Activated T-helper 2 cell treated with anti-CD3 and anti-CD28 coated beads, Interferon-gamma antibody, Interleukin-2, Interleukin-4, amounts not matched to agents 10 μg/mL and 5 μg/mL and 100 μg/mL, durations not matched to agents 14 hours and 24 hours and 36 hours (primary cell): ENCODE measurements around the gene CGNL1. TPM values are rescaled to one million over a fixed set of nuclear protein-coding genes. Genes with fewer than 3 reads are reported as not detected.

Experiments used
- DNase-seq: peaks from one replicate; pipeline ENCODE4 v3.0.0; 2021; ENCODE audit warnings: low spot score
- H3K27ac Mint-ChIP-seq: one replicate; pipeline ENCODE4 v1.8.0; 2021; ENCODE audit warnings: mixed read lengths
- H3K27me3 Mint-ChIP-seq: one replicate; pipeline ENCODE4 v1.8.0; 2021; ENCODE audit warnings: low read depth, mixed read lengths
- H3K36me3 Mint-ChIP-seq: one replicate; pipeline ENCODE4 v1.8.0; 2021; ENCODE audit warnings: low read depth, mixed read lengths
- H3K4me1 Mint-ChIP-seq: one replicate; pipeline ENCODE4 v1.8.0; 2021; ENCODE audit warnings: low read depth, mixed read lengths
- H3K4me3 Mint-ChIP-seq: one replicate; pipeline ENCODE4 v1.8.0; 2021; ENCODE audit warnings: low read depth, mild to moderate bottlenecking, moderate library complexity, mixed read lengths
- H3K9me3 Mint-ChIP-seq: one replicate; pipeline ENCODE4 v1.8.0; 2021; ENCODE audit warnings: mixed read lengths
- intact Hi-C: fragments of 100-400 bp; cut with micrococcal nuclease; formaldehyde crosslinking; loops from one replicate; pipeline ENCODE4 v1.15.1; 2023
- total RNA-seq: library from RNA; stranded (reverse); gene quantifications from 2 replicates; pipeline ENCODE4 v1.2.3, GENCODE V29; 2022

CGNL1 gene
- total RNA-seq, 1 donor from 2014 or later, result not detected

DNA sequence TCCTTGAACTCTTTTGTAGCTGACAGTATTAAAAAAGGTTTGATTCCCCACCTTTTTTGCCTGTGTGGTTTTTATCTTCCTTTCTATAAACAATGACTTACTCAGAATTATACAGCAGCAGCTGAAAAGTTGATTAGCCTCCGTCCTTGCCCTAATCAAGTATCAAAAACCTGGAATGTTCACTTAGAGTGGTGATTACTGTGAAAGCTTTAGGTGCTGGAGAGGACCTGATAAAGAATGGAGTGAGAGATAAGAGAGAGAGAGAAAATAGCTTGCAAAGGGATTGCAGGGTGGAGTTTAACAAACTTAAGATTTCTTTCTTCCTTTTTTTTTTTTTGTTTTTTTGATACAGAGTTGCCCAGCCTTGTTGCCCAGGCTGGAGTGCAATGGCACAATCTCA lies 6.7 kb downstream of the CGNL1 start:
- H3K36me3 Mint-ChIP-seq, result no peaks in the 10 kb centered on the region
- peaks cover 16% of the 10 kb centered on the region for H3K27me3 Mint-ChIP-seq
- intact Hi-C loops, result no loop called here
- no peaks in the 10 kb centered on the region for H3K4me1 Mint-ChIP-seq
- H3K4me3 Mint-ChIP-seq, result no peak overlapping the region
- H3K9me3 Mint-ChIP-seq, result no peaks in the 10 kb centered on the region
- no peak for DNase-seq
- H3K27ac Mint-ChIP-seq, result no peak overlapping the region

DNA sequence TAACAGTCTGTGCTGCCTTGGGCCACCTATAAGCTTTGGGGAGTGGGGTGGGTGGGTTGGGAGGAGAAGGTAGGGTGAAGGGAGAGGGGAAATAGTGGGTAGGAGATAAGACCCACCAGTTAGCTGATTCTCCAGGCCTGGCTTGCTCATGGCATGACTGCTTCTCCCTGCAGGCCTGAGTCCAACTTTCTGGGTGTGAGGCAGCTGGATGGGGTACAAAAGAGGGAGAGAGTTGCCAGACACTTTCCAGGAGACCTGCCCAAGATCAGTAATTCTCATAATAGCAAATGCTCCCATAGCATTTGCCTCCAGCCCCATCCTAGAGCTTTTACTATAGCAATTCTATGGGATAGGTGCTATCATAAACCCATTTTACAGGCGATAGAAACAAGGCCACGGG lies 7.7 kb downstream of the CGNL1 start:
- DNase-seq, result no peak
- H3K9me3 Mint-ChIP-seq, result no peaks in the 10 kb centered on the region
- H3K27me3 Mint-ChIP-seq, result peaks cover 10% of the 10 kb centered on the region
- H3K4me1 Mint-ChIP-seq, result no peaks in the 10 kb centered on the region
- H3K36me3 Mint-ChIP-seq, result no peaks in the 10 kb centered on the region
- H3K27ac Mint-ChIP-seq, result no peak overlapping the region
- H3K4me3 Mint-ChIP-seq, result no peak overlapping the region
- intact Hi-C loops, result no loop called here

DNA sequence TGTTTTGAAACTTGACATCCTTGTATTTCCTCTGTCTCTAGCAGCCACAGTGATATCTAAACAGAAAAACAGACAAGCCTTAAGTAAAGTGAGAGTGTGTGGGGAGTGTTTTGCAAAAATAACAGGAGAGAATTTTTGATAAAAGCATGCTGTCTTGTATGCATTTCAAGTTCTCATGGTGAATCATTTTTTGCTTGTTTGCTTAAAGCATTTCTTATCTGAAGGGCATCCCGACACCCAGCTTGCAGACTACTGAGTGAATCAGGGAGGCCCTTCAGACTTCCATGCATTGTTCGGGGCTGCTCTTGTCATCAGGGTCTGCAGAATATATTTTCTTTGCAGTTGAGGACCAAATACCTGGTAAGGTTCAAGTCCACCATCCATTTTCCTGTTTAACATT lies 8.5 kb downstream of the CGNL1 start:
- no peaks in the 10 kb centered on the region for H3K9me3 Mint-ChIP-seq
- H3K36me3 Mint-ChIP-seq, result no peaks in the 10 kb centered on the region
- no peak overlapping the region for H3K27ac Mint-ChIP-seq
- intact Hi-C loops, result no loop called here
- DNase-seq, result no peak
- H3K4me3 Mint-ChIP-seq, result no peak overlapping the region
- H3K4me1 Mint-ChIP-seq, result no peaks in the 10 kb centered on the region
- peaks cover 3% of the 10 kb centered on the region for H3K27me3 Mint-ChIP-seq

DNA sequence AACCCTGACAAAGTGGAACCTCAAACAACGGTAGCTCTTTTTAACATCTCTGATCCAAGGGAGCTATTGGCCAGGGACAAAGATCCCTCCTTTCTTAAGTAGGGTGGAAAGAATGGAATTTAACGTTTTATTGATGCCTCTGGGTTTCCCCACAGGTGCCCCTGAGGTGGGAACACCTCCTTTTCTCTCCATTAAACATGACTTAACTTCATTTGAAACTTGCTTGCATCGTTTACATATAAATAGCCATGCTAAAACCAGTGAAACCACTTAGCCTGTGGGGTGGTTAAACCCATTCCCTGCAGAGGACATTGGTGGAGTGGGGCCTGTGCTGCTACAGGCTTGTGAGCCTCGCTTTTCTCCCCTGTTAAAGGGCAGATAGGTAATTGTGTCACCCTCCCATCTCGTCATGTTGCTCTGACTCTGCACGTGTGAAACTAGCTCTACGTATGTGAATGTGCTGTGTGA lies 9.7 kb downstream of the CGNL1 start:
- DNase-seq, result no peak
- H3K4me3 Mint-ChIP-seq, result no peak overlapping the region
- no peaks in the 10 kb centered on the region for H3K4me1 Mint-ChIP-seq
- peaks cover 3% of the 10 kb centered on the region for H3K27me3 Mint-ChIP-seq
- no peaks in the 10 kb centered on the region for H3K36me3 Mint-ChIP-seq
- H3K9me3 Mint-ChIP-seq, result no peaks in the 10 kb centered on the region
- intact Hi-C loops, result no loop called here
- no peak overlapping the region for H3K27ac Mint-ChIP-seq

DNA sequence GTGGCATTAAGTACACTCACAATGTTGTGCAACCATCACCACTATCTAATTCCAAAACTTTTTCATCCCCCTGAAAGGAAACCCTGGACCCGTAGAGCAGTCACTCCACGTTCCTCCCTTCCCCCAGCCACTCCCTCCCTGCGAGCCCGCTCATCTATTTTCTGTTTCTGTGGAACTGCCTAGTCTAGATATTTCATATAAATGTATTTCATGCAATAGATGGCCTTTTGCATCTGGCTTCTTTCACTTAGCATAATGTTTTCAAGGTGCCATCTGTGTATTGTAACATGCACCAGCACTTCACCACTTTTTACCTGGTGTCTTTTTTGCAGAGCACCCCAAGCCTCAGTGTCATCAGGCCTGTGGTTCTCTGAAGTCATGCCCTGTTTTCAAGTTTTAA lies 10.7 kb downstream of the CGNL1 start:
- no peaks in the 10 kb centered on the region for H3K36me3 Mint-ChIP-seq
- no peak overlapping the region for H3K27ac Mint-ChIP-seq
- H3K4me3 Mint-ChIP-seq, result no peak overlapping the region
- H3K4me1 Mint-ChIP-seq, result no peaks in the 10 kb centered on the region
- H3K27me3 Mint-ChIP-seq, result peaks cover 4% of the 10 kb centered on the region
- H3K9me3 Mint-ChIP-seq, result no peaks in the 10 kb centered on the region
- DNase-seq, result no peak
- intact Hi-C loops, result no loop called here

DNA sequence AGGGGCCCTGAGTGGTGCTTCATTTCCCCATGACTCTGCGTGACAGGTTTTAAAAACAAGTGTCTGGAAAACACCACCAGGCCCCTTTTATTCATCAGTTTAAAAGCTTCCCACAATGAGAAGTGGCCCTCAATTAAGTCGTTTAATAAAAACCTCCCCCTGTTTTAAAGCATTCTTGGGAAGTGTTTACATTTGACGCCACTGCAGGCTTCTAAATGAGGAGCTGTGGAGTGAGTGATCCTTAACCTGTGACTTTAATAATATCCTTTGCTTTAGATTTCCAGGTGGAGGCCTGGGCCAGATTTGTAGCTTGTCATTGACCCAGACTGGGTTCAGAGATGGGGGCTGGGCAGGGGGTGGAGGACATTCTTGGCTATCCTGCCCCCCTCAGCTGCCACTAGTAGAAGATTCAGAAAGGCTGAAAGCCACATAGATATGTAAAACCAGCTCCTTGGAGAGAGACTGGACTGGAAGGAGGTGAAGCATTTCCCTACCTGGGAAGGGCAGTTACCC lies 11.3 kb downstream of the CGNL1 start:
- Mint-ChIP-seq H3K36me3 (no peaks in the 10 kb centered on the region), H3K27me3 (peaks cover 8% of the 10 kb centered on the region), H3K27ac (no peak overlapping the region), H3K4me3 (no peak overlapping the region), H3K9me3 (no peaks in the 10 kb centered on the region), H3K4me1 (no peaks in the 10 kb centered on the region)
- no peak for DNase-seq
- intact Hi-C loops, result no loop called here

DNA sequence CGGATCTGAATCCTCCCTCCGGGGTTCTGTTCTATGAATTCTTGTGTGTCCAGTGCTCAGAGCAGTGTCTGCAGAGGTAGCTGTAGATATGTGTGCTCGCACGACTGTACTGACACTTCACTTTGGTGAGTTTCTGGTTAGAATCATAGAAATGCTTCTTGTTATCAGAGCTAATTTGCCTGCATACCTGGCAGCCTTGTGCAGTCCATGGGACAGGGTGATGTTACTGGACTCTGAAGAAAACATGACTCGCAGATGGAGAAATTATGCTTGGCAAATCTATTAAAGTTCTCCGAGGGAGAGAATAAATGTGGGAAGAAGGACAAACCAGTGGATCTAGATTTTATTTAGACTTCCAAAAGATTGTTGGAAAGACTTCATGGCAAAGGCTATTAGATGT lies 12.2 kb downstream of the CGNL1 start:
- Mint-ChIP-seq H3K27me3 (peaks cover 9% of the 10 kb centered on the region), H3K9me3 (no peaks in the 10 kb centered on the region), H3K27ac (no peak overlapping the region), H3K4me1 (no peaks in the 10 kb centered on the region), H3K36me3 (no peaks in the 10 kb centered on the region), H3K4me3 (no peak overlapping the region)
- intact Hi-C loops, result no loop called here
- no peak for DNase-seq

DNA sequence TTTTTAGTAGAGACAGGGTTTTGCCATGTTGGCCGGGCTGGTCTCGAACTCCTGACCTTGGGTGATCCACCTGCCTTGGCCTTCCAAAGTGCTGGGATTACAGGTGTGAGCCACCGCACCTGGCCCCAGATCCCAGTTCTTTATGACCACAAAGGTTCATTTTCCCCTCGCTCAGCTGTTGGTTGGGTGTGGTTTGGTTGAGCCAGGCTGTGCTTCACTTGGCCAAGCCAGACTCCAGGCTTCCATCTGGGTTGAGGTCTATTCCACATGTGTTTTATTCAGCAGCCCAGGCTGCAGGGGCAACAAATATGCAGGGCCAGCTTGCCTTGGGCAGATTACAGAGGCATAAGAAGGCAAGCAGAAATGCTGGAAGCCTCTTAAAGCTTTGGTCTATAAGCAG lies 13.7 kb downstream of the CGNL1 start:
- DNase-seq, result no peak
- Mint-ChIP-seq H3K27me3 (peaks cover 7% of the 10 kb centered on the region), H3K4me3 (no peak overlapping the region), H3K4me1 (no peaks in the 10 kb centered on the region), H3K36me3 (no peaks in the 10 kb centered on the region), H3K27ac (no peak overlapping the region), H3K9me3 (no peaks in the 10 kb centered on the region)
- intact Hi-C loops, result no loop called here

DNA sequence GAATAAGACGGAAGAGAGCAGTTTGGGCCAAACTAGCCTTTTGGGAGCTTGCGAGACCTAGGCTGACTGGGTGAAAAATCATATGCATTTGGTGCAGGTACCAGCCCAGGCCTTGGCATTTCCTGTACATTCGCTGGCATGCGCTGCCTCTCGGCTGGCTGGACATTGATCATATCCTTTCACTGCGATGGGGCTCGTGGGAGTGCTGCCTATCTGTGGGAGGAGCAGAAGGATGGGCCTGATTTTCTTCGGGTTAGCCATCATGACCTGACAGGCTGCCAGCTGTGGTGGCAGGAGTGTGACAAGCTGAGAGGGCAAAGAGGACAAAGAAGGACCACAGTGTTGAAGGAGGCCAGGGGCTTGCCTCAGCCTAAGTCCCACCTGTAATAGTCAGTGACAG lies 14.3 kb downstream of the CGNL1 start:
- Mint-ChIP-seq H3K27me3 (peaks cover 7% of the 10 kb centered on the region), H3K4me3 (no peak overlapping the region), H3K4me1 (no peaks in the 10 kb centered on the region), H3K36me3 (no peaks in the 10 kb centered on the region), H3K27ac (no peak overlapping the region), H3K9me3 (no peaks in the 10 kb centered on the region)
- no peak for DNase-seq
- intact Hi-C loops, result no loop called here

DNA sequence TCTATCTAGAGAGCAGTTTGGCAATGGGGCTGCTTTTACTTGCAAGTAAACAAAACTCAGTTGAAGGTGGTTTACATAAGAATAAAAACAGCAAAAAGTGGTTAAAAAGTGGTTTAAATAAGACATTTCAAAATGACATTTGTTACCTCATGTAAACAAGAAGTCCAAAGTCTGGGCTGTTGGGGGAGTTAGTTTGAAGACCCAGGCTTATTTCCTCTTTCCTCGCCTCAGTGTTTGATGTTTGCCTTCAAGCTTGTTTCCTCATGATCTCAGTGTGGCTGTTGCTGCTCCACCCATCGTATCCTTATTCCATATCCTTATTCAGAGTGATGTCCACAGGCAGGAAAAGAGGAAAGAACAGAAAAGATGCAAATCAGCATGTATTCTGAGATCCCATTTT lies 15.2 kb downstream of the CGNL1 start:
- no peak overlapping the region for H3K4me3 Mint-ChIP-seq
- H3K27me3 Mint-ChIP-seq, result peaks cover 7% of the 10 kb centered on the region
- H3K27ac Mint-ChIP-seq, result no peak overlapping the region
- intact Hi-C loops, result no loop called here
- DNase-seq, result no peak
- H3K9me3 Mint-ChIP-seq, result no peaks in the 10 kb centered on the region
- no peaks in the 10 kb centered on the region for H3K36me3 Mint-ChIP-seq
- no peaks in the 10 kb centered on the region for H3K4me1 Mint-ChIP-seq

DNA sequence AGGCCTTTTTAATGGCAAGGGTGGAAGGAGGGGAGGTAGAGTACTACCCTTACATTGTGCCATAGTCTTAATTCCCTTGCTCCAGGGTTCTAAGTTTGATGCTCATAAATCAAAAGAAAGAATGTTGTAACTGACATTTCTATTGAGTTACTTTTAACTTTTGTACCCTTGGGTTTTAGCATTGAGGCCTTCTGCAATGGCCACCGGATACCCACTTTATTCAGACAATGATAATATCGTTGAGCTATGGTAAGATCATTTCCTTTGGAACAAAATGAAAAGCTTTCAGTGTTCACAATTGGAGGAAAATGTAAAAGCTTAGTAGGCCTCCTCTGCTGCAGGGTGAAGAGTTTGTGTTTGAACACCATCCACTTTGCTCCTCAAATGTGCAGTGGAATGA lies 16.8 kb downstream of the CGNL1 start:
- Mint-ChIP-seq H3K36me3 (no peaks in the 10 kb centered on the region), H3K9me3 (no peaks in the 10 kb centered on the region), H3K4me3 (no peak overlapping the region), H3K4me1 (no peaks in the 10 kb centered on the region), H3K27me3 (peaks cover 8% of the 10 kb centered on the region), H3K27ac (no peak overlapping the region)
- DNase-seq, result no peak
- intact Hi-C loops, result no loop called here

DNA sequence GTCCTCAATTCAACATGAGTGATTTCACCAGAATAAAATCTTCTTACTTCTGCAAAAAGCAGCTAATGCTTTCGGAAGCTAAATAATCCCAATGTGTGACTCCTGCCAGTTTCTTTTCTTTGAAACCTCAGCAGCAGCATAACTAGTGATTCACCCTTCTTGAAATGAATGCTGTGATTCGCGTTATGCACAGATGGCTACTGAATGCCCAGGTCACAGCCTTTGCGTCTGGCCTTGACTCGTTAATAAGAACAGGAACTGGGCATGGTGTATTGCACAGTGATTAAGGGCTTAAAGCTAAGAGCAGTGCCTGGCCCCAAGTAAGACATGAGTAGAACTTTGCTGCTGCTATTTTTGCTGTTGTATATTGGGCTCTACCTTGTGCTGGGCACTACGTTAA lies 19.0 kb downstream of the CGNL1 start:
- no peaks in the 10 kb centered on the region for H3K9me3 Mint-ChIP-seq
- DNase-seq, result no peak
- H3K27ac Mint-ChIP-seq, result no peak overlapping the region
- intact Hi-C loops, result no loop called here
- H3K36me3 Mint-ChIP-seq, result no peaks in the 10 kb centered on the region
- H3K4me1 Mint-ChIP-seq, result no peaks in the 10 kb centered on the region
- H3K27me3 Mint-ChIP-seq, result peaks cover 11% of the 10 kb centered on the region
- no peak overlapping the region for H3K4me3 Mint-ChIP-seq

DNA sequence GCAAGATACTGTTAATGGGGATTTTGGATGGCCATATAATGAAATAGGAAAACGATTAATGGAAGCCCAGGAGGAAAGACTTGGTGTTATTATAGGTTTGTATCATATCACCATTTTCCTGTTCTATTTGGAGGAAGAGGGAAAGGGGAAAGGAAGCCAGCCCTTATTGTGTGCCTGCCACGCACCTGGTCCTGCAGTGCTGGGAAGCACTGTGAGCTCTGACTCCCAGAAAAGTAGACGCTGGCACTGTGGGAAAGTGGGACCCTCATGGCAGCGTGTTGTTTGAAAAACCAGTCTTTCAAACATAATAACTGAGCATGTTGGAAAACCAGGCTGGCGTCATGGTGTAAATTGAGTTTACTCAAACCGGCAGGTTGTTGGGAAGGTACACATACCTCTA lies 22.0 kb downstream of the CGNL1 start:
- peaks cover 3% of the 10 kb centered on the region for H3K27me3 Mint-ChIP-seq
- H3K36me3 Mint-ChIP-seq, result no peaks in the 10 kb centered on the region
- H3K4me1 Mint-ChIP-seq, result no peaks in the 10 kb centered on the region
- intact Hi-C loops, result no loop called here
- H3K27ac Mint-ChIP-seq, result no peak overlapping the region
- no peak for DNase-seq
- H3K4me3 Mint-ChIP-seq, result no peak overlapping the region
- H3K9me3 Mint-ChIP-seq, result no peaks in the 10 kb centered on the region

DNA sequence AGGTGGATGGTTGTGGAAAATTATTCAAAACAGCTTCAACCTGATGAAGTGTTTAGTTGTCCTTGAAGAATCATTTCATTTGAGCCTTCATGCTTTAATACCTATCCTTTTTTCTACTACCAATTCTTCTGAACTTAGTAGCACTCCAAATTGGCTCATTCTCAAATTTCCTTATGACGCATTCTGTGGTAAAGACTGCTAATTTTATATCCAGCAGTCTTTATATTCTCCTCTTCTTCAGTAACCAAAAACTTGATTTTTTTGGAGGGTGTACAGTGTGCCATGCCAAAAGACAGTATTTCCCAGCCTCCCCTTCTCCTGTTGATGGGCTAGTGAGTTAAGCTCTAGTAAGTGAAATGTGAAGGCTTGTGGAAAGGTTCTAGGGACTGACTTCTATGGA lies 25.2 kb downstream of the CGNL1 start:
- intact Hi-C loops, result no loop called here
- no peak overlapping the region for H3K4me3 Mint-ChIP-seq
- DNase-seq, result no peak
- H3K27me3 Mint-ChIP-seq, result peaks cover 5% of the 10 kb centered on the region
- no peak overlapping the region for H3K27ac Mint-ChIP-seq
- H3K36me3 Mint-ChIP-seq, result no peaks in the 10 kb centered on the region
- H3K4me1 Mint-ChIP-seq, result no peaks in the 10 kb centered on the region
- no peaks in the 10 kb centered on the region for H3K9me3 Mint-ChIP-seq
